ENCODE data around the gene KPNA1.
"Not testable (repeated sequence)": the region's sequence is repeated elsewhere in the genome, so short reads cannot be mapped to it uniquely, and the experiment has no call there.

Gene KPNA1

GRCh38 chr3:122516846-122517360, 2.2 kb upstream of the KPNA1 start:
- DNase-seq = no peak

GRCh38 chr3:122515870-122516269, 1.1 kb upstream of the KPNA1 start:
- no peak for DNase-seq

DNA sequence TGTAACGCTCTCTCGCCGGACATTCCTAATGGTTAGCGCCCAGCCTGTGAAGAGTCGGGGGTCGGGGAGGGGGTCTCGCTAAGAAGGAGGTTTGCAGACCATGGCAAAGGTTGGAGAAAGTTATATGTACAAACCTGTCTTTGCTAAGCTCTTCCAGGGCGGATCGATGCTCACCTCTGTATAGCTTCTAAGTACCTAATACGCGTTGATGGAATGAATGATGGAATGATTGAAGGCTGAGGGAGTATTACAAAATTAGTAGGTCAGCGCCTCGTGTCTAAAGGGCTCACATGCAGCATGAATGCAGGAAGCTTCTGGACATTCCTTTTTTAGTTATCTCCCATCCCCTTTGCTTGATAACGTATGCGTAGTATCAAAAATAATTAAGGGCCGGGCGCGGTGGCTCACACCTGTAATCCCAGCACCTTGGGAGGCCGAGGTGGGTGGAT, 305 bp upstream of the KPNA1 start:
- no peak for DNase-seq

DNA sequence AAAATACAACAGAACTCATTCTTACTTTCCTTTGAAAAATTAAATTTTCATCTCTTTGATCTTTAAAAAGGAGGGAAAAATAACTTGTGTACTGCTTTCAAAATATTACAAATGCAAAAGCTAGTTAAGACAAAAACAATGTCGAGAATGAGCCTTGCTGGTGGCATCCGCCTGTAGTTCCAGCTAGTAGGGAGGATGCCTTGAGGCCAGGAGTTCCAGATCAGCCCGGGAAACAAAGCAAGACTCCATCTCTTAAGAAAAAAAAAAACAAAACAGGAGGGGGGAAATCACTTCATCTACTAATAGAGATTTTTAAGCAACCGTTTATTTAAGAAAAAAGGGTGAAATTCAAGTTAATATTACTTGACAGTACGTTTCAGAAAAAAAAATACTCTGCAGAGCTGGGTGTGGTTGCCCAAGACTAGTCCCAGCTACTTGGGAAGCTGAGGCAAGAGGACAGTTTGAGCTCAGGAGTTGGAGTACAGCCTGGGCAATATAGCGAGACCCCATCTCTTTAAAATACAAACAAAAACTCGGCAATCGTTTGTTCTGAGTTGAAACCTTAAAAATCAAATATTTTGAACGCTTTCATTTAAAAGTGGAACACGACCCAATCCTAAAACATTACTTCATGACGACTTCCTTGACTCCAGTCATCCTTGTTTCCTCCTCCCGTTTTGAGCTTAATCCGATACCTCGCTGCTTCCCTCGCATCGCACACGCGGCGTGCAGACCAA, 1.2 kb downstream of the KPNA1 start:
- DNase-seq = peak; percentile 36

DNA sequence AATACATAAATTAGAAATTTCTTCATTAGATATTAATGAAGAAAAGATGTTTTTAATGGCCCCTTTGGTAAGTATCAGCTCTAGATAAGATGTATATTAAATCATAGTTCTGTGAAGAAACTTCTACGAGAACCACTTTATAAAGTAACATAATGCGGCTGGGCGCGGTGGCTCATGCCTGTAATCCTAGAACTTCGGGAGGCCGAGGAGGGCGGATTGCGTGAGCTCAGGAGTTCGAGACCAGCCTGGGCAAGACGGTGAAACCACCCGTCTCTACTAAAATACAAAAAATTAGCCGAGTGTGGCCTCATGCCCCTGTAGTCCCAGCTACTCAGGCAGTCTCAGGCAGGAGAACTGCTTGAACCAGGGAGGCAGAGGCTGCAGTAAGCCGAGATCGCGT, 2.5 kb downstream of the KPNA1 start:
- DNase-seq = no peak

- DNase-seq = no peak
Observed at GRCh38 chr3:122510878-122511535, 3.7 kb downstream of the KPNA1 start.

DNA sequence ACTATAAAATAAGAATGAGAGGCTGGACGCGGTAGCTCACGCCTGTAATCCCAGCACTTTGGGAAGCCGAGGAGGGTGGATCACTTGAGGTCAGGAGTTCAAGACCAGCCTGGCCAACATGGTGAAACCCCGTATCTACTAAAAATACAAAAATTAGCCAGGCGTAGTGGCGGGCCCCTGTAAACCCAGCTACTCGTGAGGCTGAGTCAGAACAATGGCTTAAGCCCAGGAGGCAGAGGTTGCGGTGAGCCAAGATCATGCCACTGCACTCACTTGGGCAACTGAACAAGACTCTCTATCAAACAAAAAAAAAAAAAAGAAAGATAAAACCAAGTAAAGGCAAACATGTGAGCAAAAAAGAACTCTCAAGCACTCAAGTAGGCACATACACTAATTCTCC, 5.8 kb downstream of the KPNA1 start:
- not testable (repeated sequence) for DNase-seq

GRCh38 chr3:122508135-122508914, 6.4 kb downstream of the KPNA1 start:
- DNase-seq = no peak

- DNase-seq = no peak
Observed at GRCh38 chr3:122506450-122506849, 8.3 kb downstream of the KPNA1 start.

- no peak for DNase-seq
Observed at GRCh38 chr3:122505676-122506075, 9.1 kb downstream of the KPNA1 start.

- DNase-seq = no peak
Observed at GRCh38 chr3:122502941-122503340, 11.8 kb downstream of the KPNA1 start.

GRCh38 chr3:122502139-122502538, 12.6 kb downstream of the KPNA1 start:
- no peak for DNase-seq

DNA sequence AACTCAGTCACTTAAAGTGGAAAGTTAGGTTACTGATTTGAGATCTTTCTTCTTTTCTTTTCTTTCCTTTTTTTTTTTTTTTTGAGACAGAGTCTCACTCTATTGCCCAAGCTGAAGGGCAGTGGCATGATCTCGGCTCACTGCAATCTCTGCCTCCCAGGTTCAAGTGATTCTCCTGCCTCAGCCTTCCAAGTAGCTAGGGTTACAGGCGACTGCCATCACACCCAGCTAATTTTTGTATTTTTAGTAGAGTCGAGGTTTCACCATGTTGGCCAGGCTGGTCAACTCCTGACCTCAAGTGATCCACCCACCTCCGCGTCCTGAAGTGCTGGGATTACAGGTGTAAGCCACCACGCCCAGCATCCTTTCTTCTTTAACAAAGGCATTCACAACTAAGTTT, 13.8 kb downstream of the KPNA1 start:
- DNase-seq = not testable (repeated sequence)

DNA sequence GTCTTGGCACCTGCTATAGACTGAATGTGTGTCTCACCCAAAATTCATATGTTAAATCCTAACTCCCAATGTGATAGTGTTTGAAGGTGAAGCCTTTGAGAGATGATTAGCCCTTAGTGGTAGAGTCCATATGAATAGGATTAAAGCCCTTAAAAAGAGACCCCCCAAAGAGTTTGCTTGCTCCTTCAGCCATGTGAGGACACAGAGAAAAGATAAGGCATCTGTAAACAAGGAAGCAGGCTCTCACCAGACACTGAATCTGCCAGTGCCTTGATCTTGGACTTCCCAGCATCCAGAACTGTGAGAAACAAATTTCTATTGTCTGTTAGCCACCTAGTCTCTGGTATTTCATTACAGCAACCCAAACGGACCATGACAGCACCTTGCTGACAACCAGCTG, 16.6 kb downstream of the KPNA1 start:
- no peak for DNase-seq

- peak; percentile 92 for DNase-seq
Observed at GRCh38 chr3:122497425-122497824, 17.3 kb downstream of the KPNA1 start.

GRCh38 chr3:122496508-122496907, 18.2 kb downstream of the KPNA1 start:
- no peak for DNase-seq

GRCh38 chr3:122493296-122493695, 21.4 kb downstream of the KPNA1 start:
- peak; percentile 85 for DNase-seq

DNA sequence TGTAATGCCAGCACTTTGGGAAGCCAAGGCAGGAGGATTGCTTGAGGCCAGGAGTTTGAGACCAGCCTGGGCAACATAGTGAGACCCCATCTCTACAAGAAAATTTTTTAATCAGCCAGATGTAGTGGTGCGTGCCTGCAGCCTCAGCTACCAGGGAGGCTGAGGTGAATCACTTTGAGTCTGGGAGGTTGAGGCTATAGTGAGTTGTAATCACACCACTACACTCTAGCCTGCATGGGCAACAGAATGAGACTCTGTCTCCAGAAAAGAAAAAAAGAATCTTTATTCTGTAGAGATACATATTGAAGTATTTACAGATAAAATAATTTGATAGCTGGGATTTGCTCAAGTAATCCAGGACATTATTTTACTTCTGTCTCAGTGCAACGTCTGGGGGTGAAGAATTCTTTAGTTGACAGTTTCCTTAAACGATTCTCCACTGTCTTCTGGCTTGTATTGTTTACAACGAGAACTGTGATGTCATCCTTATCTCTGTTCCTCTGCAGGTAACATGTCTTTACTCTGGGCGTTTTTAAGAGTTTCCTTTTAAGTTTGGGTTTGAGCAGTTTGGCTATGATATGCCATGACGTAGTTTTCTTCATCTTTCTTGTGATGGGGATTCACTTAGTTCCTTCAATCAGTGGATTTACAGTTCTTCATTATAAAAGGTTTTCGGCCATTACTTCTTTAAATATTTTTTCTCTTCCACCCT, 26.3 kb downstream of the KPNA1 start:
- no peak for DNase-seq

DNA sequence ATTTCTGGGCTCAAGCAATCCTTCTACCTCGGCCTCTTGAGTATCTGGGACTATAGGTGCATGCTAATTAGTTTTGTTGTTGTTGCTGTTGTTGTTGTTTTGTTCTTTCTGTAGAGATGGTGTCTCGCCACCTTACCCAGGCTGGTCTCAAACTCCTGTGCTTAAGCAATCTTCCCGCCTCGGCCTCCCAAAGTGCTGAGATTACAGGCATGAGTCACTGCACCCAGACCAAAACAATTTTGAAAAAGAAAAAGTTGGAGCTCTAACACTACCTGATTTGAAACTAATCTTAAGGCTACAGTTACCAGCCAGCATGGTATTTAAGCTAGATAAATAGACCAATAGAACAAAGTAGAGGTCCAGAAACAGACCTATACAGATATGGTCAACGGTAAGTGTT, 29.8 kb downstream of the KPNA1 start:
- peak; percentile 65 for DNase-seq

- no peak for DNase-seq
Observed at GRCh38 chr3:122481390-122481789, 33.3 kb downstream of the KPNA1 start.

DNA sequence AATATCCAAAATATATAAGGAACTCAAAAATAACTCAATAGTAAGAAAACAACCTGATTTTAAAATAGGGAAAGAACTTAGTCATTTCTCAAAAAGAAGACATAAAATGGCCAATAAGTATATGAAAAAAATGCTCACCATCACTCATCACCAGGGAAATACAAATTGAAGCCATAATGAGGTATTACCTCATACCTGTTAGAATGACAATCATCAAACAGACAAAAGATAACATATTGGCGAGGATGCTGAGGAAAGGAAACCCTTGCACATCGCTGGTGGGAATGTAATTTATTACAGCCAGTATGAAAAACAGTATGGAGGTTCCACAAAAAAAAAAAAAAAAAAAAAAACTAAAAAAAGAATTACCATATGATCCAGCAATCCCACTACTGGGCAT, 38.2 kb downstream of the KPNA1 start:
- DNase-seq = no peak

- DNase-seq = peak; percentile 50
Observed at GRCh38 chr3:122475316-122475715, 39.4 kb downstream of the KPNA1 start.

- no peak for DNase-seq
Observed at GRCh38 chr3:122469659-122470058, 45.1 kb downstream of the KPNA1 start.
